ENCODE measurements around the gene UBXN6. TPM values are rescaled to one million over a fixed set of nuclear protein-coding genes. Genes with fewer than 3 reads are reported as not detected.
A peak's percentile ranks its signal among the peaks of the same experiment; 100 is the strongest.

UBXN6 gene
- total RNA-seq, 1 donor from 2014 or later = 47.9 TPM

- Mint-ChIP-seq H3K9me3 (ENCODE audit: unreplicated experiment) (peaks cover 3% of the 10 kb centered on the region), H3K27me3 (ENCODE audit: unreplicated experiment) (peaks cover 12% of the 10 kb centered on the region), H3K4me3 (ENCODE audit: unreplicated experiment) (no peak overlapping the region), H3K36me3 (ENCODE audit: unreplicated experiment) (no peaks in the 10 kb centered on the region), H3K4me1 (ENCODE audit: low read depth, unreplicated experiment) (peaks cover 7% of the 10 kb centered on the region), H3K27ac (ENCODE audit: unreplicated experiment) (no peak overlapping the region)
- DNase-seq = no peak
- TF ChIP-seq CTCF (IDR thresholded peaks at IDR 0.05; ENCODE audit: partially characterized antibody, unreplicated experiment) = no peak
Measured at GRCh38 chr19:4504891-4505569, 47.4 kb upstream of the UBXN6 start.

- Mint-ChIP-seq H3K27ac (ENCODE audit: unreplicated experiment) (no peak overlapping the region), H3K36me3 (ENCODE audit: unreplicated experiment) (no peaks in the 10 kb centered on the region), H3K4me3 (ENCODE audit: unreplicated experiment) (no peak overlapping the region), H3K27me3 (ENCODE audit: unreplicated experiment) (peaks cover 12% of the 10 kb centered on the region), H3K9me3 (ENCODE audit: unreplicated experiment) (peaks cover 3% of the 10 kb centered on the region), H3K4me1 (ENCODE audit: low read depth, unreplicated experiment) (peaks cover 7% of the 10 kb centered on the region)
- no peak for DNase-seq
- TF ChIP-seq CTCF (IDR thresholded peaks at IDR 0.05; ENCODE audit: partially characterized antibody, unreplicated experiment) = no peak
Measured at GRCh38 chr19:4504297-4504701, 46.7 kb upstream of the UBXN6 start.

- peaks cover 7% of the 10 kb centered on the region for H3K4me1 Mint-ChIP-seq (ENCODE audit: low read depth, unreplicated experiment)
- no peak for TF ChIP-seq CTCF (IDR thresholded peaks at IDR 0.05; ENCODE audit: partially characterized antibody, unreplicated experiment)
Measured at GRCh38 chr19:4503825-4504170, 46.2 kb upstream of the UBXN6 start.

GRCh38 chr19:4503132-4503824 lies 45.7 kb upstream of the UBXN6 start:
- H3K27me3 Mint-ChIP-seq (ENCODE audit: unreplicated experiment) = peaks cover 10% of the 10 kb centered on the region
- DNase-seq = no peak
- TF ChIP-seq CTCF (IDR thresholded peaks at IDR 0.05; ENCODE audit: partially characterized antibody, unreplicated experiment) = no peak
- H3K4me3 Mint-ChIP-seq (ENCODE audit: unreplicated experiment) = no peak overlapping the region
- peak overlapping the region; percentile 48 for H3K27ac Mint-ChIP-seq (ENCODE audit: unreplicated experiment)
- peaks cover 3% of the 10 kb centered on the region for H3K9me3 Mint-ChIP-seq (ENCODE audit: unreplicated experiment)
- no peaks in the 10 kb centered on the region for H3K36me3 Mint-ChIP-seq (ENCODE audit: unreplicated experiment)
- peaks cover 7% of the 10 kb centered on the region for H3K4me1 Mint-ChIP-seq (ENCODE audit: low read depth, unreplicated experiment)

More at GRCh38 chr19:4503825-4504170, 46.2 kb upstream of the UBXN6 start:
- no peak overlapping the region for H3K4me3 Mint-ChIP-seq (ENCODE audit: unreplicated experiment)
- H3K27me3 Mint-ChIP-seq (ENCODE audit: unreplicated experiment) = peaks cover 12% of the 10 kb centered on the region
- peaks cover 3% of the 10 kb centered on the region for H3K9me3 Mint-ChIP-seq (ENCODE audit: unreplicated experiment)
- DNase-seq = no peak
- H3K27ac Mint-ChIP-seq (ENCODE audit: unreplicated experiment) = peak overlapping the region; percentile 48
- no peaks in the 10 kb centered on the region for H3K36me3 Mint-ChIP-seq (ENCODE audit: unreplicated experiment)

Measured in glutamatergic neuron (in vitro differentiated cells).